CD14-positive monocyte (primary cell): Measurements from ENCODE around the gene RPS6KB2. TPM values are rescaled to one million over a fixed set of nuclear protein-coding genes. Genes with fewer than 3 reads are reported as not detected.

Source experiments
- DNase-seq, 3 donors: peaks; one replicate each; pipeline ENCODE4 v3.0.0-alpha.2; 2011 to 2022
- H2AFZ ChIP-seq: 2 replicates; pipeline ENCODE4 v1.6.0; 2012; ENCODE audit warnings: mild to moderate bottlenecking, low read depth, low read length, inconsistent platforms; ENCODE audit not compliant: insufficient read depth, poor library complexity, severe bottlenecking
- H3K27ac ChIP-seq, 2 donors: 1 replicate in 1 of 2; 2 replicates in 1 of 2; pipeline ENCODE4 v1.5.1; 2012 to 2013; ENCODE audit warnings: low read length in 2 of 2, control low read depth in 1 of 2, inconsistent platforms in 1 of 2, low read depth in 1 of 2, mild to moderate bottlenecking in 1 of 2
- H3K27me3 ChIP-seq, 2 donors: one replicate each; pipeline versions ENCODE4 v1.6.0 to v1.6.1; 2011 to 2013; ENCODE audit warnings: low read length in 2 of 2; ENCODE audit not compliant: control insufficient read depth in 2 of 2, insufficient read depth in 2 of 2
- H3K36me3 ChIP-seq, 2 donors: replicated peaks in 1 of 2; 1 replicate in 1 of 2; 2 replicates in 1 of 2; pipeline versions ENCODE4 v1.5.1 to v1.6.1; 2012 to 2013; ENCODE audit warnings: low read length in 2 of 2, control low read depth in 1 of 2, inconsistent platforms in 1 of 2, mild to moderate bottlenecking in 1 of 2; ENCODE audit not compliant: insufficient read depth in 2 of 2, control insufficient read depth in 1 of 2
- H3K4me1 ChIP-seq, 2 donors: 1 replicate in 1 of 2; 2 replicates in 1 of 2; pipeline versions ENCODE4 v1.5.1 to v1.6.1; 2012 to 2013; ENCODE audit warnings: low read length in 2 of 2, control low read depth in 1 of 2, inconsistent platforms in 1 of 2, mild to moderate bottlenecking in 1 of 2, moderate library complexity in 1 of 2; ENCODE audit not compliant: insufficient read depth in 2 of 2, control insufficient read depth in 1 of 2
- H3K4me2 ChIP-seq: replicated peaks from 2 replicates; pipeline ENCODE3; 2012; ENCODE audit warnings: low read length, moderate library complexity, mild to moderate bottlenecking; ENCODE audit not compliant: poor library complexity, severe bottlenecking; ENCODE audit errors: extremely low read depth
- H3K4me3 ChIP-seq, 3 experiments: fragments of 200-600 bp in 1 of 3; sonication (generic) in 1 of 3; replicated peaks in 1 of 3; 1 replicate in 2 of 3; 2 replicates in 1 of 3; pipeline ENCODE4 v1.5.1; 2011 to 2013; ENCODE audit warnings: low read length in 3 of 3, mild to moderate bottlenecking in 3 of 3, control low read depth in 2 of 3, low read depth in 2 of 3, inconsistent platforms in 1 of 3, moderate library complexity in 1 of 3
- H3K79me2 ChIP-seq: 2 replicates; pipeline ENCODE4 v1.6.0; 2012; ENCODE audit warnings: mild to moderate bottlenecking, control low read depth, inconsistent platforms, low read length, moderate library complexity; ENCODE audit not compliant: insufficient read depth
- H3K9ac ChIP-seq: 2 replicates; pipeline ENCODE4 v1.6.0; 2017; ENCODE audit warnings: low read length, mild to moderate bottlenecking; ENCODE audit not compliant: insufficient read depth, poor library complexity, severe bottlenecking
- H3K9me3 ChIP-seq, 2 donors: replicated peaks in 1 of 2; 1 replicate in 1 of 2; 2 replicates in 1 of 2; pipeline versions ENCODE4 v1.5.1 to v1.6.1; 2012 to 2013; ENCODE audit warnings: low read length in 2 of 2, control low read depth in 1 of 2; ENCODE audit not compliant: control insufficient read depth in 1 of 2, insufficient read depth in 1 of 2
- H4K20me1 ChIP-seq: 2 replicates; pipeline ENCODE4 v1.6.0; 2012; ENCODE audit warnings: mild to moderate bottlenecking, low read length, control low read depth, moderate library complexity; ENCODE audit not compliant: insufficient read depth
- H3K27ac Mint-ChIP-seq, 7 donors: one replicate each; pipeline ENCODE4 v1.8.0; 2020; ENCODE audit warnings: mild to moderate bottlenecking in 7 of 7, mixed read lengths in 7 of 7, moderate library complexity in 6 of 7, inconsistent platforms in 2 of 7
- H3K27me3 Mint-ChIP-seq, 3 donors: one replicate each; pipeline ENCODE4 v1.8.0; 2021 to 2022; ENCODE audit warnings: low read depth in 3 of 3, mild to moderate bottlenecking in 3 of 3, mixed read lengths in 3 of 3, moderate library complexity in 3 of 3, inconsistent platforms in 1 of 3
- H3K36me3 Mint-ChIP-seq, 2 donors: one replicate each; pipeline ENCODE4 v1.8.0; 2020; ENCODE audit warnings: mixed read lengths in 2 of 2, inconsistent platforms in 1 of 2, mild to moderate bottlenecking in 1 of 2
- H3K4me1 Mint-ChIP-seq: one replicate; pipeline ENCODE4 v1.8.0; 2020; ENCODE audit warnings: mild to moderate bottlenecking, mixed read lengths
- H3K4me3 Mint-ChIP-seq, 2 donors: one replicate each; pipeline ENCODE4 v1.8.0; 2020; ENCODE audit warnings: mild to moderate bottlenecking in 2 of 2, mixed read lengths in 2 of 2, moderate library complexity in 1 of 2
- H3K9me3 Mint-ChIP-seq, 7 donors: one replicate each; pipeline ENCODE4 v1.8.0; 2020 to 2022; ENCODE audit warnings: mixed read lengths in 7 of 7, mild to moderate bottlenecking in 6 of 7, moderate library complexity in 6 of 7, inconsistent platforms in 2 of 7
- WGBS: methylation state at CpG from one replicate; pipeline ENCODE4 v1.1.5; 2013; ENCODE audit warnings: missing lambda C conversion rate; ENCODE audit not compliant: insufficient coverage; 5-methylcytosine and 5-hydroxymethylcytosine counted together
- intact Hi-C, 2 donors: fragments of 100-400 bp; cut with micrococcal nuclease; formaldehyde crosslinking; loops; one replicate each; pipeline versions ENCODE4 v1.15.0 to v1.15.1; 2023
- polyA plus RNA-seq, 3 donors: library from polyadenylated mRNA; depleted of rRNA in 1 of 3; unstranded in 2 of 3; stranded (reverse) in 1 of 3; fragments of 300-500 nt in 2 of 3; fragments of >200 nt in 1 of 3; fragmentation: Illumina TruSeq in 2 of 3; gene quantifications; 1 replicate in 2 of 3; 2 replicates in 1 of 3; pipeline ENCODE4 v1.2.3, GENCODE V29; 2012 to 2021
- TF ChIP-seq, protein P1 (sequence below): fragments of 200-600 bp; IDR thresholded peaks from one replicate; pipeline ENCODE4 v1.8.0; 2022; ENCODE audit warnings: antibody characterized with exemption, mild to moderate bottlenecking

RPS6KB2 gene
- polyA plus RNA-seq, 3 donors: 51.6 to 101 (median 53.8) TPM

DNA sequence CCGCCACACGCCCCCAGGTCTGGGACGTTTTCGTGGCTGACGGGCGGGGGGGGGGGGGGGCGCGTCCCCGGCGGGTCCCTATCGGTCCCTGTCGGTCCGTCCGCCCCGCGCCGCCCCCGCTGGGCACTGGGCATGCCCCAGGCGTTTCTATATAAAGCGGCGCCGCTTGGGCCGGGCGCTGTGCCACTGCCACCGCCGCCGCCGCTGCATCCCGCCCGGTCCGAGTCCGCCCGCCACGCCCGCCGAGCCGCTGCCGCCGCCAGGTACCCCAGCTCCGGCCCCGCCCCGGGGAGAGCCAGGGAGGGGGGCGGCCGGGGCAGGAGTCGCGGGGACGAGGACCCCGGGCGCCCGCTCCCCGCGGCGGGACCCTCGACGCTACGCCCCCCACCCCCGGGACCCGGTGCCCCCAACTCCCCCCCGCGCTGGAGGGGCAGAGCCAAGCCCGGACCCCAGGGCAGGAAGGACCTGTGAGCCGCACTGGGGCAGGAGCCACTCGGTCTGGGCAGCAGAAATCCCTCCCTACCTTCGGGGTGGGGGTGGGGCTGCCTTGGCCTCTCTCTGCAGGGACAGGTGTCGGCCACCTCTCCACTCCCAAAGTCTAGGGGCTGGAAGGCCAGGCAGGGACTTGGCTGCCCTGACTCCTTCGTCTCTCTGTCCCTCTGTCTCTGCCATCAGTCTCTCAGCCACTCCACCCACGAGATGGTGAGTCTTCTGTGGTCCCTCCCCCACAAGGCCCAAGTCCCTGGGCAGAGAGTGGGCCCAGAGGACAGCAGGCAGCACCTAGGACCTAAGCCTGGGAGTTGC, 12.6 kb upstream of the RPS6KB2 start, which contains the start of gene CARNS1:
TSS of gene CARNS1 (plus strand) at position 178 of the 804 bp plus-strand sequence. CDS start at position 700, 522 bp downstream.
- H3K9me3 ChIP-seq: no peaks in the 10 kb centered on the region
- no peak within 1 kb of the TSS for H3K27ac ChIP-seq
- Mint-ChIP-seq H3K36me3 (peaks cover 4 to 8% of the 10 kb centered on the region in 2 donors), H3K9me3 (peaks cover 0 to 12% (median 4%) of the 10 kb centered on the region in 7 donors), H3K27me3 (peaks cover 49 to 88% (median 76%) of the 10 kb centered on the region in 3 donors), H3K27ac (peak within 1 kb of the TSS in 2 of 7 donors; percentile 35 to 50), H3K4me3 (peak within 1 kb of the TSS in 1 of 2 donors; percentile 75), H3K4me1 (peaks cover 32% of the 10 kb centered on the region)
- H3K4me3 ChIP-seq: no peak within 1 kb of the TSS
- H3K4me1 ChIP-seq: peaks cover 31 to 48% of the 10 kb centered on the region in 2 donors
- DNase-seq: no peak
- 7% methylated on average over 58 of the region's 67 CpGs for WGBS
- H3K79me2 ChIP-seq: no peaks in the 10 kb centered on the region
- TF ChIP-seq, protein P1, sequence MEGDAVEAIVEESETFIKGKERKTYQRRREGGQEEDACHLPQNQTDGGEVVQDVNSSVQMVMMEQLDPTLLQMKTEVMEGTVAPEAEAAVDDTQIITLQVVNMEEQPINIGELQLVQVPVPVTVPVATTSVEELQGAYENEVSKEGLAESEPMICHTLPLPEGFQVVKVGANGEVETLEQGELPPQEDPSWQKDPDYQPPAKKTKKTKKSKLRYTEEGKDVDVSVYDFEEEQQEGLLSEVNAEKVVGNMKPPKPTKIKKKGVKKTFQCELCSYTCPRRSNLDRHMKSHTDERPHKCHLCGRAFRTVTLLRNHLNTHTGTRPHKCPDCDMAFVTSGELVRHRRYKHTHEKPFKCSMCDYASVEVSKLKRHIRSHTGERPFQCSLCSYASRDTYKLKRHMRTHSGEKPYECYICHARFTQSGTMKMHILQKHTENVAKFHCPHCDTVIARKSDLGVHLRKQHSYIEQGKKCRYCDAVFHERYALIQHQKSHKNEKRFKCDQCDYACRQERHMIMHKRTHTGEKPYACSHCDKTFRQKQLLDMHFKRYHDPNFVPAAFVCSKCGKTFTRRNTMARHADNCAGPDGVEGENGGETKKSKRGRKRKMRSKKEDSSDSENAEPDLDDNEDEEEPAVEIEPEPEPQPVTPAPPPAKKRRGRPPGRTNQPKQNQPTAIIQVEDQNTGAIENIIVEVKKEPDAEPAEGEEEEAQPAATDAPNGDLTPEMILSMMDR: no peak
- H3K4me2 ChIP-seq: no peak within 1 kb of the TSS
- H3K36me3 ChIP-seq: no peaks in the 10 kb centered on the region
- intact Hi-C loops: no loop called here
- H2AFZ ChIP-seq: peak within 1 kb of the TSS; percentile 21
- H3K27me3 ChIP-seq: peaks cover 6 to 68% of the 10 kb centered on the region in 2 donors
- no peak within 1 kb of the TSS for H3K9ac ChIP-seq
- peaks cover 2% of the 10 kb centered on the region for H4K20me1 ChIP-seq

DNA sequence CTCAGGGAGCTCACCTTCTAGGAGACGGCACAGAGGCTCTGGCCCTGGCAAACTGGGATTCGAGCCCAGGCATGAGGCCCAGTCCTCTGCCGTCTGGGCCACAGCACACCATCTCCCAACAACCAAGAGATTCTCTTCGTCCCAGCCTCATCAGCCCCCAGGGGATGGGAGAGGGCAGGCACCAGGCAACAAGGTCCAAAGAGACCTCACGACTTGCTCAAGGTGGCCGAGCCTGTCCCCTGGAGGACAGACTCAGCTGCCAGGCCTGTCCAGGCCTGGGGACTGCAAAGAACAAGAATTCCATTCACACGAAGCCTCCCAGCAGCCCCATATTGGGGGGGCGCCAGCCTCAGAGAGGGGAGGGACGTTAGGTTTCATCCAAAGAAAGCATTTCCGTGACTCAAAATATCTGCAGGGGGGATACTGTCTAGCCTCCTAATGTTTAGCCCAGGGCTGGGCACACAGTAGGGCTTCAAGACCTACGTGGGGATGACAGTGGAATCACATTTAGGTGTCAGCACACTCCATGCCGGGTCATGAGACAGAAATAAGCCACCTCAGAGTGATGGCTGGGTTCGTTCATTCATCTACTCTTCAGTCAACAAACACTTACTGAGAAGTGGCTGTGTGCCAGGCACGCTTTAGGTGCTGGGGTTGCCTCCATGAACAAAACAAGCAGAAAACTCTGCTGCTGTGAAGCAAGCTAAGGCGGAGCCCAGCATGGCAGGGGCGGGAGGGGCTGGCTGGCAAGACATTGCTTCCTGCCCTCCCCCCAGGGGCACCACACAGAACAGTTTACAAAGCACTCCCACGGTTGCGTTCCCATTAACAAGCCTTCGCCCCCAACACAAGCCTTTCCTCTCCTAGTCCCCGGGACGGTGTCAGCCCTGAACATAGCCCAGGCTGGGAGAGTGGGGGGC, 11.6 kb upstream of the RPS6KB2 start:
- TF ChIP-seq, protein P1: no peak
- H3K4me3 ChIP-seq: no peak overlapping the region
- 72% methylated on average over 15 of the region's 21 CpGs for WGBS

More for the DNA sequence above, 11.6 kb upstream of the RPS6KB2 start:
- Histone ChIP-seq H3K4me1 (peaks cover 35 to 56% of the 10 kb centered on the region in 2 donors), H3K27me3 (peaks cover 6 to 68% of the 10 kb centered on the region in 2 donors), H2AFZ (no peak overlapping the region), H3K79me2 (no peaks in the 10 kb centered on the region), H3K36me3 (no peaks in the 10 kb centered on the region), H3K27ac (no peak overlapping the region), H4K20me1 (no peaks in the 10 kb centered on the region), H3K9me3 (no peaks in the 10 kb centered on the region), H3K9ac (no peak overlapping the region), H3K4me2 (no peak overlapping the region)
- Mint-ChIP-seq H3K9me3 (peaks cover 0 to 12% (median 4%) of the 10 kb centered on the region in 7 donors), H3K4me1 (peaks cover 35% of the 10 kb centered on the region), H3K27me3 (peaks cover 49 to 84% (median 73%) of the 10 kb centered on the region in 3 donors), H3K27ac (no peak overlapping the region), H3K4me3 (peak overlapping the region in 1 of 2 donors; percentile 75), H3K36me3 (peaks cover 4 to 8% of the 10 kb centered on the region in 2 donors)
- DNase-seq: no peak
- intact Hi-C loops: no loop called here
